Measurements from ENCODE around the gene CCDC159.
A peak's percentile ranks its signal among the peaks of the same experiment; 100 is the strongest.
"Not testable (repeated sequence)": the region's sequence is repeated elsewhere in the genome, so short reads cannot be mapped to it uniquely, and the experiment has no call there.

The CCDC159 gene, protein sequence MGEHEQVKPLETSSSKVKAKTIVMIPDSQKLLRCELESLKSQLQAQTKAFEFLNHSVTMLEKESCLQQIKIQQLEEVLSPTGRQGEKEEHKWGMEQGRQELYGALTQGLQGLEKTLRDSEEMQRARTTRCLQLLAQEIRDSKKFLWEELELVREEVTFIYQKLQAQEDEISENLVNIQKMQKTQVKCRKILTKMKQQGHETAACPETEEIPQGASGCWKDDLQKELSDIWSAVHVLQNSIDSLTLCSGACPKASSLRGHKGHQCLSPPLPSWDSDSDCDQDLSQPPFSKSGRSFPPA

DNA sequence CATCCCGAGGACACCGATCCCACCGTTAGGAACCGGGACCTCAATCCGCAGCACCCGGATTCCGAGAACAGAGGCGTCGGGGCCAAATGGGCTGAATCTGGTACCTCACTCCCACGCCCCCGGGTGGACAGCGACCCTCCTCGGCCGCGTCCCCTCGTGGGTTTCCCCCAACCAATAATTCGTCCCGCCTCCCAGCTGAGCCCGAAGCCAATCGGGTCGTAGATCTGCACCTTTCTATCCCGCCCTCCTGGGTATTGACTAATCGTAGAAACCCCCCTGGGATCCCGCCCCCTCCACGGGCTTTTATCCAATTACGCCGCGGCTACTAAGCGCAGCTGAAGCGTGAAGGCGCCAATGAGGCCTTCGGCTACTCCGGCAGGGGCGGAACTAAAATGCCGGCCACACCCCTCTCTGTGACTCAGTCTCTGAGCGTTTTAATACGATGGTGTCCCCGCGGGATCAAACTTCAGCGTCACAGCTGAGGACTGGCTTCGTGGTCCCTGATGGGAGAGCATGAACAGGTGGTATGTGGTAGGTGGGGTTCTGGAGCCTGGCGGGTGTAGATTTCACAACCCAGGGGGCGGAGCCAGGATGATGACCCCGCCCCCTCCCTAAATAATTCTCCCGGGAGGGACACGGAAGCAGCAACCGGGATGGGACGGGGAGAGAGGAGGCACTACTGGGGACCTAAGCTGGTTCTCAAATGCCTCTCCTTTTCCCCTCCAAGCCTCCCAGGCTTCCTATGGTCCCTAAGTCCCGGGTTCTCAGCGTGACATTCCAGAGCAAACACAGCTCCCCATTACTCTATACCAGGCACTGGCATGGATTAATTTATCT is at the start of gene CCDC159, which contains the start of gene TMEM205:
CCDC159 (plus strand) TSS at position 416 of the 837 bp plus-strand sequence; CDS start at position 504, 88 bp downstream.
TMEM205 (minus strand) TSS at position 165 of the 837 bp plus-strand sequence. CDS start 649 bp downstream, outside the sequence.
- H3K4me3 ChIP-seq (ENCODE audit: low read depth, low read length): peak within 1 kb of the TSS; percentile 90
- CTCF ChIA-PET: interaction anchor here (1.4 to 4.3 kb wide), 4 partner anchors 28 to 136 kb away, joined by 4 to 15 read pairs (median 6); partner anchors contain the start of gene SWSAP1
- DNase-seq (ENCODE audit: low read depth, low spot score): peak; percentile 95
- TF ChIP-seq, protein P1, sequence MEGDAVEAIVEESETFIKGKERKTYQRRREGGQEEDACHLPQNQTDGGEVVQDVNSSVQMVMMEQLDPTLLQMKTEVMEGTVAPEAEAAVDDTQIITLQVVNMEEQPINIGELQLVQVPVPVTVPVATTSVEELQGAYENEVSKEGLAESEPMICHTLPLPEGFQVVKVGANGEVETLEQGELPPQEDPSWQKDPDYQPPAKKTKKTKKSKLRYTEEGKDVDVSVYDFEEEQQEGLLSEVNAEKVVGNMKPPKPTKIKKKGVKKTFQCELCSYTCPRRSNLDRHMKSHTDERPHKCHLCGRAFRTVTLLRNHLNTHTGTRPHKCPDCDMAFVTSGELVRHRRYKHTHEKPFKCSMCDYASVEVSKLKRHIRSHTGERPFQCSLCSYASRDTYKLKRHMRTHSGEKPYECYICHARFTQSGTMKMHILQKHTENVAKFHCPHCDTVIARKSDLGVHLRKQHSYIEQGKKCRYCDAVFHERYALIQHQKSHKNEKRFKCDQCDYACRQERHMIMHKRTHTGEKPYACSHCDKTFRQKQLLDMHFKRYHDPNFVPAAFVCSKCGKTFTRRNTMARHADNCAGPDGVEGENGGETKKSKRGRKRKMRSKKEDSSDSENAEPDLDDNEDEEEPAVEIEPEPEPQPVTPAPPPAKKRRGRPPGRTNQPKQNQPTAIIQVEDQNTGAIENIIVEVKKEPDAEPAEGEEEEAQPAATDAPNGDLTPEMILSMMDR (IDR thresholded peaks at IDR 0.05; ENCODE audit: insufficient read depth, low read length, missing control alignments): peak; percentile 12
- POLR2A ChIA-PET: interaction anchor here (0.7 to 1.1 kb wide), 4 partner anchors 28 to 89 kb away, joined by 3 to 10 read pairs (median 4); partner anchors contain the start of genes ODAD3, PRKCSH and SWSAP1

DNA sequence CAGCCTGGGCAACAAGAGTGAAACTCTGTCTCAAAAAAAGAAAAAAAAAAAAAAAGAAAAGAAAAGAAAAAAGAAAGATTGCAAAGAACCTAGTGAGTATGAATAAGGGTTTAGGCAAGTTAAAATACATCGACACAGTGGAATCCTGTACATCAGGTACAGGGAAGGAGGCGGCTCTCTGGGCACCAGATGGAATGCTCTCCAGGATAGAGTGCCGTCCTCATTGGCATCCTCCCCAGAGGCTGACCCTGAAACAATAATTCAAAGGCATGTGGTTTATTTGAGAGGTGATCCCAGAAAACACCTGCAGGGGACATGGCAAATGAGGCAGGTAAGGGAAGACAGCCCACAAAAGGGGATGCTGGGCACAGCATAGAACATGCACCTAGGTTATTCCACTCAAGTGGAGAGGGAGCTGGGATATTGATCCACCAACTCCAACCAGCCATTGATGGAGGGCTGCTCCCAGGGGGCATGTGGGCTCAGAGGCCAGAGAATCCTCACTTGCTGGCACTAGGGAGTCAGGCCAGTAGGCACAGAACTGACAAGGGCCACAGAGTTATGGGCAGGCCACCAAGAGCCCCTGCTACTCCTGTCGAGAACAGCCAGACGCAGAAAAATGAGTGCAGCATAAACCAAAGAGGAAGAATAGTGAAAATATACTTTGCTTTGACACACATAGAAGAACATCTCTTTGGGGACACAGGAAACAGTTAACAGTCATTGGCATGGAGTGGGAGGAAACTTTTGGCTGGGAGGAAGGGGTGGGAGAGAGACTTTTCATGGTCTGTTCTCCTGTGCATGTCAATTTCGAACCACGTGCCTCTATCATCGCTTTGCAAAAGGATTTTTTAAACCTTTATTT is 46.1 kb upstream of the CCDC159 start:
- ChIA-PET CTCF (interaction anchor here (1.0 to 1.4 kb wide), 3 partner anchors 11 to 182 kb away, joined by 3 to 5 read pairs (median 4); no protein-coding TSS in a partner anchor), POLR2A (no interaction called here)
- TF ChIP-seq, protein P1 (IDR thresholded peaks at IDR 0.05; ENCODE audit: insufficient read depth, low read length, missing control alignments): no peak
- no peak overlapping the region for H3K4me3 ChIP-seq (ENCODE audit: low read depth, low read length)
- no peak for DNase-seq (ENCODE audit: low read depth, low spot score)

DNA sequence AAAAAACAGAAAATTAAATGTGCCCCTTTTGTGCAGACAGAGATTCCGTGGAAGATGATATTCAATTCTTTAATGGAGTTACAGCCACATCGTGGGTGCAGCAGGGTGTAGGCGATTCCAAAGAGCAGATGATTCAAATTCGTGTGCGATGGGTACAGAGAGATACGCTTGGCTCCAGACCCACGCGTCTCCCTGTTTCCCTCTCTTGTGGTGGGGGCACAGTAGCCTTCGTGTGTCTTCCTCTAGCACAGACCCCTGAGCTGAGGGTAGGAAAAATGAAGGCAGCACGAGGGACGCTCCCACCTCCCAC is 45.6 kb upstream of the CCDC159 start:
- CTCF ChIA-PET: interaction anchor here (1.4 kb wide), 1 partner anchor 181 kb away, joined by 5 read pairs; no protein-coding TSS in a partner anchor

DNA sequence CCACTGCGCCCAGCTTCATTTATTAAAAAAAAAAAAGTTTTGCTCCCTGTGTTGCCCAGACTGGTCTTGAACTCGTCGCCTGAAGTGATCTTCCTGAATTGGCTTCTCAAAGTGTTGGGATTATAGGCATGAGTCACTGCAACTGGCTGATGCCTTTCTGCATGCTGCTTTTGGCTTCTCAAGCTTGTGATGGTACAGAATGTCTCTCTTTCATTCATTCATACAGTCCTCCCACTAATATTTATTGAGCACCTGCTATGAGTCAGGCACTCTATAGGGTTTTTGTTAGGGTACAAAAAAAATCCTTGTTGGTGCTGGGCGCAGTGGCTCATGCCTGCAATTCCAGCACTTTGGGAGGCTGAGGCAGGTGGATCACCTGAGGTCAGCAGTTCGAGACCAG is 41.4 kb upstream of the CCDC159 start:
- H3K4me3 ChIP-seq (ENCODE audit: low read depth, low read length): no peak overlapping the region
- ChIA-PET CTCF (interaction anchor here (1.2 to 2.1 kb wide), 2 partner anchors 8 to 11 kb away, joined by 4 to 7 read pairs; no protein-coding TSS in a partner anchor), POLR2A (interaction anchor here (1.1 kb wide), 1 partner anchor 138 kb away, joined by 3 read pairs; no protein-coding TSS in a partner anchor)
- no peak for DNase-seq (ENCODE audit: low read depth, low spot score)
- TF ChIP-seq, protein P1 (IDR thresholded peaks at IDR 0.05; ENCODE audit: insufficient read depth, low read length, missing control alignments): no peak

More for the DNA sequence above, 45.6 kb upstream of the CCDC159 start:
- TF ChIP-seq, protein P1 (IDR thresholded peaks at IDR 0.05; ENCODE audit: insufficient read depth, low read length, missing control alignments): no peak
- DNase-seq (ENCODE audit: low read depth, low spot score): no peak
- POLR2A ChIA-PET: no interaction called here
- H3K4me3 ChIP-seq (ENCODE audit: low read depth, low read length): no peak overlapping the region

DNA sequence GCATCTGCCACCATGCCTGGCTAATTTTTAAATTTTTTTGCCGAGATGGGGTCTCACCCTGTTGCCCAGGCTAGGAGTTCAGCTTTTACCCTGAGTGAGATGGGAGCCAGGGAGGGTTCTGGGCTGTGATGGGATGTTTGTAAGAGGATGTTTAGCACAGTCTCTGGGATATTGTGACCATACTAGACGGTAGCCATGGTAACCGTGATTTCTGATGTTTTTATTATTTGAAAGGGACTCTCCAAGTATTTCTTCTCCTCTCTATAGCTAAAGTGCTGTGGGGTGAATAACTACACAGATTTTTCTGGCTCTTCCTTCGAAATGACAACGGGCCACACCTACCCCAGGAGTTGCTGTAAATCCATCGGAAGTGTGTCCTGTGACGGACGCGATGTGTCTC is 40.0 kb upstream of the CCDC159 start:
- H3K4me3 ChIP-seq (ENCODE audit: low read depth, low read length): no peak overlapping the region
- ChIA-PET POLR2A (no interaction called here), CTCF (interaction anchor here (1.0 to 1.3 kb wide), 4 partner anchors 10 to 27 kb away, joined by 3 to 4 read pairs (median 3); no protein-coding TSS in a partner anchor)
- DNase-seq (ENCODE audit: low read depth, low spot score): no peak
- TF ChIP-seq, protein P1 (IDR thresholded peaks at IDR 0.05; ENCODE audit: insufficient read depth, low read length, missing control alignments): no peak

DNA sequence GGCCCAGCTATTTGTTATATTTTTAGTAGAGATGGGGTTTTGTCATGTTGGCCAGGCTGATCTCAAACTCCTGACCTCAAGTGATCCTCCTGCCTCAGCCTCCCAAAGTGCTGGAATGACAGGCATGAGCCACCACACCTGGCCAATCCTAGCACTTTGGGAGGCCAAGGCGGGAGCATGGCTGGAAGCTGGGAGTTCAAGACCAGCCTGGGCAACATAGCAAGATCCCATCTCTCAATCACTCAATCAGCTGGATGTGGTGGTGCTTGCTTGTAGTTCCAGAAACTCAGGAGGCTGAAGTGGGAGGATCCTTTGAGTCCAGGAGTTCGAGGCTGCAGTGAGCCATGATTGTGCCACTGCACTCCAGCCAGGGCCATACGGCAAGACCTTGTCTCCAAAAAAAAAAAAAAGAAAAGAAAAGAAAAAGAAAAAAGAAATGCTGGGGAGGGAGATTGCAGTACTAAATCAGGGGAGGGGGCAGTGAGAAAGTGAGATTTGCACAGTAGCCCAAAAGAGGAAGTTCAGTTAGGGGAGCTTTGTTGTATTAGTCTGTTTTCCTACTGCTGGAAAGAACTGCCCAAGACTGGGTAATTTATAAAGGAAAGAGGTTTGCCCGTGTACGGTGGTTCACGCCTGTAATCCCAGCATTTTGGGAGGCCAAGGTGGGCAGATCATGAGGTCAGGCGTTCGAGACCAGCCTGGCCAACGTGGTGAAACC is 25.9 kb upstream of the CCDC159 start:
- DNase-seq (ENCODE audit: low read depth, low spot score); H3K4me3 ChIP-seq (ENCODE audit: low read depth, low read length); POLR2A ChIA-PET: not testable (repeated sequence)
- CTCF ChIA-PET: interaction anchor here (1.0 to 1.6 kb wide), 3 partner anchors 13 to 162 kb away, joined by 3 to 5 read pairs (median 4); no protein-coding TSS in a partner anchor

Measured in AG04449 (cell line).